ENCODE data around the gene CFDP1.

Gene CFDP1

GRCh38 chr16:75267631-75268264 lies 165.6 kb downstream of the CFDP1 start:
- DNase-seq = peak in 16 of 56 donors; percentile 11 to 59 (median 42)

GRCh38 chr16:75266738-75267630 lies 166.3 kb downstream of the CFDP1 start:
- DNase-seq = peak in 44 of 56 donors; percentile 19 to 87 (median 62)

- DNase-seq = peak in 42 of 56 donors; percentile 29 to 82 (median 62)
Measured at GRCh38 chr16:75265911-75266701, 167.2 kb downstream of the CFDP1 start.

- DNase-seq = peak in 23 of 56 donors; percentile 24 to 68 (median 47)
Measured at GRCh38 chr16:75264999-75265910, 168.0 kb downstream of the CFDP1 start.

- DNase-seq = peak in 24 of 56 donors; percentile 26 to 82 (median 54)
Measured at GRCh38 chr16:75264457-75264998, 168.8 kb downstream of the CFDP1 start.

GRCh38 chr16:75263963-75264445 lies 169.3 kb downstream of the CFDP1 start:
- DNase-seq = peak in 14 of 56 donors; percentile 37 to 84 (median 52)

GRCh38 chr16:75263291-75263962 lies 169.9 kb downstream of the CFDP1 start:
- DNase-seq = no peak

- no peak for DNase-seq
Measured at GRCh38 chr16:75262800-75263127, 170.5 kb downstream of the CFDP1 start.

- DNase-seq = peak in 1 of 56 donors; percentile 58
Measured at GRCh38 chr16:75262104-75262799, 171.1 kb downstream of the CFDP1 start.

GRCh38 chr16:75261590-75262078 lies 171.7 kb downstream of the CFDP1 start:
- no peak for DNase-seq

GRCh38 chr16:75260851-75261589 lies 172.3 kb downstream of the CFDP1 start:
- DNase-seq = no peak

- no peak for DNase-seq
Measured at GRCh38 chr16:75258807-75259141, 174.5 kb downstream of the CFDP1 start.

GRCh38 chr16:75257886-75258806 lies 175.2 kb downstream of the CFDP1 start:
- no peak for DNase-seq

- DNase-seq = peak in 21 of 56 donors; percentile 17 to 72 (median 51)
Measured at GRCh38 chr16:75256696-75257343, 176.5 kb downstream of the CFDP1 start.

- DNase-seq = peak in 2 of 56 donors; percentile 33 to 37
Measured at GRCh38 chr16:75256059-75256571, 177.2 kb downstream of the CFDP1 start.

- no peak for DNase-seq
Measured at GRCh38 chr16:75254359-75254837, 178.9 kb downstream of the CFDP1 start.
